NT2/D1 (cell line): Measurements from ENCODE around the gene IL20RA.

ENCODE experiments used
- SUZ12 ChIP-seq: IDR thresholded peaks from 2 replicates; pipeline ENCODE4 v1.6.1; 2011; ENCODE audit not compliant: insufficient read length, insufficient read depth; ENCODE audit errors: extremely low read depth
- YY1 ChIP-seq: IDR thresholded peaks from 2 replicates; pipeline ENCODE4 v1.6.1; 2011; ENCODE audit not compliant: insufficient read length, insufficient read depth
- ZNF274 ChIP-seq: IDR thresholded peaks from 2 replicates; pipeline ENCODE4 v1.6.1; 2011; ENCODE audit warnings: mild to moderate bottlenecking, low read depth, low read length

- TF ChIP-seq ZNF274: no peak
- no peak for TF ChIP-seq YY1
- no peak for TF ChIP-seq SUZ12
Observed at GRCh38 chr6:136962661-136963060, 82.1 kb downstream of the IL20RA start.
